Astrocyte (in vitro differentiated cells and primary cell): ENCODE data around the gene WDR27.

Source experiments
- CTCF ChIP-seq: IDR thresholded peaks from 2 replicates; pipeline ENCODE4 v1.5.1; 2011; ENCODE audit warnings: low read depth, mild to moderate bottlenecking, inconsistent platforms, low read length, moderate library complexity; ENCODE audit not compliant: insufficient read depth
- EZH2 ChIP-seq: IDR thresholded peaks from 2 replicates; pipeline ENCODE4 v1.6.1; 2012; ENCODE audit warnings: mild to moderate bottlenecking, low read length, inconsistent platforms; ENCODE audit not compliant: insufficient read depth

GRCh38 chr6:169499848-169500247 lies 202.0 kb downstream of the WDR27 start:
- no peak for TF ChIP-seq CTCF
- TF ChIP-seq EZH2 = no peak
